WTC11 (cell line): Measurements from ENCODE around the gene HRH1. TPM values are rescaled to one million over a fixed set of nuclear protein-coding genes. Genes with fewer than 3 reads are reported as not detected.

Source experiments
- ATAC-seq: fragments of 200-7000 bp; cut with Tn5 transposase; 2 replicates; pipeline ENCODE4 v1.10.0; 2021; ENCODE audit warnings: mild to moderate bottlenecking, moderate library complexity
- CTCF ChIA-PET: fragments of 300-600 bp; sonication (Branson Sonifier 250); formaldehyde crosslinking; loops from one replicate; lab custom pipeline; 2021; ENCODE audit warnings: antibody characterized with exemption; lab: Charles Lee
- POLR2A ChIA-PET: fragments of 350-600 bp; sonication (Branson Sonifier 250); formaldehyde crosslinking; loops from one replicate; lab custom pipeline; 2021; ENCODE audit warnings: antibody characterized with exemption; lab: Charles Lee
- DNase-seq: peaks from one replicate; pipeline ENCODE4 v3.0.0; 2021; ENCODE audit warnings: low spot score
- H3K27ac Mint-ChIP-seq: 2 replicates; pipeline ENCODE4 v1.8.0; 2021; ENCODE audit warnings: mixed read lengths
- H3K27me3 Mint-ChIP-seq: 2 replicates; pipeline ENCODE4 v1.8.0; 2021; ENCODE audit warnings: low read depth, mild to moderate bottlenecking, moderate library complexity, mixed read lengths
- H3K36me3 Mint-ChIP-seq: 2 replicates; pipeline ENCODE4 v1.8.0; 2021; ENCODE audit warnings: mixed read lengths
- H3K4me1 Mint-ChIP-seq: 2 replicates; pipeline ENCODE4 v1.8.0; 2022; ENCODE audit warnings: mixed read lengths
- H3K4me3 Mint-ChIP-seq: 2 replicates; pipeline ENCODE4 v1.8.0; 2021; ENCODE audit warnings: mild to moderate bottlenecking, moderate library complexity, mixed read lengths
- H3K9me3 Mint-ChIP-seq: 2 replicates; pipeline ENCODE4 v1.8.0; 2021; ENCODE audit warnings: mixed read lengths
- ATF1 ChIP-seq: sonication (generic); formaldehyde crosslinking; IDR thresholded peaks from 2 replicates; pipeline ENCODE4 v1.8.1; 2023; ENCODE audit warnings: mild to moderate bottlenecking, moderate library complexity, missing genetic modification reagents
- ATF2 ChIP-seq: sonication (generic); formaldehyde crosslinking; IDR thresholded peaks from 2 replicates; pipeline ENCODE4 v1.8.1; 2022; ENCODE audit warnings: low read depth, missing genetic modification reagents, borderline replicate concordance
- CBFB ChIP-seq: sonication (generic); formaldehyde crosslinking; IDR thresholded peaks from 2 replicates; pipeline ENCODE4 v1.8.1; 2022; ENCODE audit warnings: mild to moderate bottlenecking, low read depth, missing genetic modification reagents
- CTCF ChIP-seq: fragments of 200-600 bp; IDR thresholded peaks from 2 replicates; pipeline ENCODE4 v1.8.0; 2022; ENCODE audit warnings: antibody characterized with exemption
- EMX1 ChIP-seq: fragments of 250-450 bp; sonication (Bioruptor Pico); IDR thresholded peaks from 2 replicates; pipeline ENCODE4 v1.8.0; 2021; ENCODE audit warnings: mild to moderate bottlenecking
- ERG ChIP-seq: fragments of 250-450 bp; sonication (Bioruptor Pico); IDR thresholded peaks from 2 replicates; pipeline ENCODE4 v1.8.0; 2021; ENCODE audit warnings: mild to moderate bottlenecking
- ETV6 ChIP-seq: sonication (generic); formaldehyde crosslinking; IDR thresholded peaks from 2 replicates; pipeline ENCODE4 v1.8.1; 2022; ENCODE audit warnings: mild to moderate bottlenecking, missing genetic modification reagents
- FOXP1 ChIP-seq: sonication (generic); formaldehyde crosslinking; IDR thresholded peaks from 2 replicates; pipeline ENCODE4 v1.8.0; 2022; ENCODE audit warnings: missing genetic modification reagents, mild to moderate bottlenecking, moderate library complexity, borderline replicate concordance
- GABPB1 ChIP-seq: sonication (generic); formaldehyde crosslinking; IDR thresholded peaks from 2 replicates; pipeline ENCODE4 v1.8.1; 2023; ENCODE audit warnings: mild to moderate bottlenecking, missing genetic modification reagents
- HMGA2 ChIP-seq: fragments of 250-450 bp; sonication (Bioruptor Pico); IDR thresholded peaks from 2 replicates; pipeline ENCODE4 v1.4.0; 2021; ENCODE audit warnings: mild to moderate bottlenecking, moderate library complexity
- JAZF1 ChIP-seq: fragments of 250-450 bp; sonication (Bioruptor Pico); IDR thresholded peaks from 2 replicates; pipeline ENCODE4 v1.9.0; 2021; ENCODE audit warnings: moderate library complexity, mild to moderate bottlenecking, inconsistent platforms
- JUN ChIP-seq: sonication (generic); formaldehyde crosslinking; IDR thresholded peaks from 2 replicates; pipeline ENCODE4 v1.8.0; 2023; ENCODE audit warnings: mild to moderate bottlenecking, missing genetic modification reagents
- MLX ChIP-seq: sonication (generic); formaldehyde crosslinking; IDR thresholded peaks from 2 replicates; pipeline ENCODE4 v1.8.1; 2023; ENCODE audit warnings: mild to moderate bottlenecking, missing genetic modification reagents, moderate library complexity
- MYBL2 ChIP-seq: sonication (generic); formaldehyde crosslinking; IDR thresholded peaks from 2 replicates; pipeline ENCODE4 v1.8.1; 2023; ENCODE audit warnings: mild to moderate bottlenecking, moderate library complexity, missing genetic modification reagents
- NFATC4 ChIP-seq: fragments of 250-450 bp; sonication (Bioruptor Pico); IDR thresholded peaks from 2 replicates; pipeline ENCODE4 v1.9.0; 2021; ENCODE audit warnings: mild to moderate bottlenecking
- NR1H2 ChIP-seq: sonication (generic); formaldehyde crosslinking; IDR thresholded peaks from 2 replicates; pipeline ENCODE4 v1.9.0; 2021; ENCODE audit warnings: mild to moderate bottlenecking, moderate library complexity, missing genetic modification reagents
- NR3C1 ChIP-seq: sonication (generic); formaldehyde crosslinking; conservative IDR thresholded peaks from 2 replicates; pipeline ENCODE4 v1.8.1; 2023; ENCODE audit warnings: low read depth, mild to moderate bottlenecking, missing genetic modification reagents
- OVOL2 ChIP-seq: fragments of 250-450 bp; sonication (Bioruptor Pico); IDR thresholded peaks from 2 replicates; pipeline ENCODE4 v1.9.0; 2021; ENCODE audit warnings: mild to moderate bottlenecking, borderline replicate concordance
- RELA ChIP-seq: sonication (generic); formaldehyde crosslinking; IDR thresholded peaks from 2 replicates; pipeline ENCODE4 v1.8.1; 2022; ENCODE audit warnings: missing genetic modification reagents, mild to moderate bottlenecking, borderline replicate concordance
- SOX15 ChIP-seq: fragments of 250-450 bp; sonication (Bioruptor Pico); IDR thresholded peaks from 2 replicates; pipeline ENCODE4 v1.9.0; 2021; ENCODE audit warnings: mild to moderate bottlenecking
- SP1 ChIP-seq: sonication (generic); formaldehyde crosslinking; conservative IDR thresholded peaks from 2 replicates; pipeline ENCODE4 v1.8.1; 2022; ENCODE audit warnings: missing genetic modification reagents
- TEAD1 ChIP-seq: sonication (generic); formaldehyde crosslinking; IDR thresholded peaks from 2 replicates; pipeline ENCODE4 v1.8.0; 2022; ENCODE audit warnings: mild to moderate bottlenecking, missing genetic modification reagents
- TP53 ChIP-seq: sonication (generic); formaldehyde crosslinking; IDR thresholded peaks from 2 replicates; pipeline ENCODE4 v1.8.1; 2023; ENCODE audit warnings: mild to moderate bottlenecking, missing genetic modification reagents
- ZNF263 ChIP-seq: sonication (generic); formaldehyde crosslinking; IDR thresholded peaks from 2 replicates; pipeline ENCODE4 v1.8.1; 2022; ENCODE audit warnings: low read depth, mild to moderate bottlenecking, moderate library complexity, missing genetic modification reagents
- total RNA-seq: library from RNA; stranded (reverse); gene quantifications from 3 replicates; pipeline ENCODE4 v1.2.3, GENCODE V29; 2021
- TF ChIP-seq, protein P1 (sequence below): sonication (generic); formaldehyde crosslinking; IDR thresholded peaks from 2 replicates; pipeline ENCODE4 v1.8.1; 2023; ENCODE audit warnings: mild to moderate bottlenecking, missing genetic modification reagents, moderate library complexity
- TF ChIP-seq, protein P2 (sequence below): sonication (generic); formaldehyde crosslinking; IDR thresholded peaks from 2 replicates; pipeline ENCODE4 v1.8.1; 2022; ENCODE audit warnings: low read depth, mild to moderate bottlenecking, moderate library complexity, missing genetic modification reagents, borderline replicate concordance

Gene HRH1
- total RNA-seq, 1 experiment from 2014 or later, result not detected

GRCh38 chr3:11306817-11307589, 152.7 kb downstream of the HRH1 start (continued):
- TF ChIP-seq NFATC4 (CRISPR knock-in tag), result no peak
- TF ChIP-seq GABPB1 (CRISPR knock-in tag), result no peak
- no peak for TF ChIP-seq NR3C1 (CRISPR knock-in tag)
- no peak for TF ChIP-seq ATF2 (CRISPR knock-in tag)
- TF ChIP-seq EMX1, result no peak
- TF ChIP-seq JAZF1 (CRISPR knock-in tag), result no peak
- no peak for TF ChIP-seq SP1 (CRISPR knock-in tag)
- TF ChIP-seq JUN (CRISPR knock-in tag), result no peak
- TF ChIP-seq, all 79 proteins: peak for 0

- Mint-ChIP-seq H3K9me3 (no peaks in the 10 kb centered on the region), H3K27ac (no peak overlapping the region), H3K36me3 (peaks cover 18% of the 10 kb centered on the region), H3K27me3 (no peaks in the 10 kb centered on the region), H3K4me3 (no peak overlapping the region), H3K4me1 (peaks cover 5% of the 10 kb centered on the region)
- ChIA-PET POLR2A (no interaction called here), CTCF (no interaction called here)
- ATAC-seq (no peak), DNase-seq (no peak)
- TF ChIP-seq JUN (CRISPR knock-in tag) (no peak), TEAD1 (CRISPR knock-in tag) (no peak), JAZF1 (CRISPR knock-in tag) (no peak), HMGA2 (CRISPR knock-in tag) (no peak), CBFB (no peak), ZNF263 (CRISPR knock-in tag) (no peak), ERG (no peak)
- TF ChIP-seq, protein P1, sequence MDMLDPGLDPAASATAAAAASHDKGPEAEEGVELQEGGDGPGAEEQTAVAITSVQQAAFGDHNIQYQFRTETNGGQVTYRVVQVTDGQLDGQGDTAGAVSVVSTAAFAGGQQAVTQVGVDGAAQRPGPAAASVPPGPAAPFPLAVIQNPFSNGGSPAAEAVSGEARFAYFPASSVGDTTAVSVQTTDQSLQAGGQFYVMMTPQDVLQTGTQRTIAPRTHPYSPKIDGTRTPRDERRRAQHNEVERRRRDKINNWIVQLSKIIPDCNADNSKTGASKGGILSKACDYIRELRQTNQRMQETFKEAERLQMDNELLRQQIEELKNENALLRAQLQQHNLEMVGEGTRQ, result no peak
- TF ChIP-seq, protein P2, sequence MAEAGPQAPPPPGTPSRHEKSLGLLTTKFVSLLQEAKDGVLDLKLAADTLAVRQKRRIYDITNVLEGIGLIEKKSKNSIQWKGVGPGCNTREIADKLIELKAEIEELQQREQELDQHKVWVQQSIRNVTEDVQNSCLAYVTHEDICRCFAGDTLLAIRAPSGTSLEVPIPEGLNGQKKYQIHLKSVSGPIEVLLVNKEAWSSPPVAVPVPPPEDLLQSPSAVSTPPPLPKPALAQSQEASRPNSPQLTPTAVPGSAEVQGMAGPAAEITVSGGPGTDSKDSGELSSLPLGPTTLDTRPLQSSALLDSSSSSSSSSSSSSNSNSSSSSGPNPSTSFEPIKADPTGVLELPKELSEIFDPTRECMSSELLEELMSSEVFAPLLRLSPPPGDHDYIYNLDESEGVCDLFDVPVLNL (CRISPR knock-in tag), result no peak
Measured at GRCh38 chr3:11307830-11308432, 153.6 kb downstream of the HRH1 start.

- Mint-ChIP-seq H3K36me3 (peaks cover 6% of the 10 kb centered on the region), H3K4me1 (peaks cover under 1% of the 10 kb centered on the region; the same call in 1 of the 2 replicates), H3K27ac (no peak overlapping the region), H3K27me3 (no peaks in the 10 kb centered on the region), H3K9me3 (no peaks in the 10 kb centered on the region), H3K4me3 (no peak overlapping the region)
- no peak for DNase-seq
- ATAC-seq, result no peak
- POLR2A ChIA-PET, result no interaction called here
- CTCF ChIA-PET, result interaction anchor here (0.6 kb wide), 1 partner anchor 82 kb away, joined by 6 read pairs; no protein-coding TSS in a partner anchor
- no peak for TF ChIP-seq CTCF
- TF ChIP-seq MLX (CRISPR knock-in tag), result no peak
- no peak for TF ChIP-seq NFATC4 (CRISPR knock-in tag)
- TF ChIP-seq ETV6, result no peak
- no peak for TF ChIP-seq EMX1
- TF ChIP-seq MYBL2, result no peak
- TF ChIP-seq OVOL2, result no peak
- TF ChIP-seq SOX15, result no peak
- TF ChIP-seq ATF1, result no peak
- no peak for TF ChIP-seq RELA
- no peak for TF ChIP-seq FOXP1 (CRISPR knock-in tag)
- no peak for TF ChIP-seq TP53
- TF ChIP-seq NR1H2 (CRISPR knock-in tag), result no peak
Measured at GRCh38 chr3:11310258-11310657, 156.0 kb downstream of the HRH1 start.
